ENCODE results near the gene PRDM16.
"Not testable (repeated sequence)": the region's sequence is repeated elsewhere in the genome, so short reads cannot be mapped to it uniquely, and the experiment has no call there.

Gene PRDM16

GRCh38 chr1:3270403-3271245 lies 201.6 kb downstream of the PRDM16 start:
- DNase-seq: no peak

GRCh38 chr1:3271866-3272265 lies 202.9 kb downstream of the PRDM16 start:
- no peak for DNase-seq

- no peak for DNase-seq
Observed at GRCh38 chr1:3272321-3273045, 203.5 kb downstream of the PRDM16 start.

- DNase-seq: no peak
Observed at GRCh38 chr1:3273447-3273846, 204.4 kb downstream of the PRDM16 start.

- DNase-seq: no peak
Observed at GRCh38 chr1:3274972-3275371, 206.0 kb downstream of the PRDM16 start.

- DNase-seq: no peak
Observed at GRCh38 chr1:3275471-3276340, 206.7 kb downstream of the PRDM16 start.

- no peak for DNase-seq
Observed at GRCh38 chr1:3276341-3276800, 207.4 kb downstream of the PRDM16 start.

- DNase-seq: no peak
Observed at GRCh38 chr1:3277011-3277471, 208.0 kb downstream of the PRDM16 start.

- no peak for DNase-seq
Observed at GRCh38 chr1:3277623-3278022, 208.6 kb downstream of the PRDM16 start.

GRCh38 chr1:3278416-3279181 lies 209.6 kb downstream of the PRDM16 start:
- DNase-seq: no peak

GRCh38 chr1:3279182-3279470 lies 210.1 kb downstream of the PRDM16 start:
- no peak for DNase-seq

- DNase-seq: no peak
Observed at GRCh38 chr1:3281735-3282134, 212.7 kb downstream of the PRDM16 start.

GRCh38 chr1:3282186-3282585 lies 213.2 kb downstream of the PRDM16 start:
- no peak for DNase-seq

- DNase-seq: no peak
Observed at GRCh38 chr1:3282656-3283430, 213.8 kb downstream of the PRDM16 start.

- peak; percentile 55 for DNase-seq
Observed at GRCh38 chr1:3283849-3284248, 214.8 kb downstream of the PRDM16 start.

GRCh38 chr1:3284691-3285090 lies 215.7 kb downstream of the PRDM16 start:
- DNase-seq: no peak

- DNase-seq: no peak
Observed at GRCh38 chr1:3285106-3285740, 216.2 kb downstream of the PRDM16 start.

GRCh38 chr1:3287095-3287494 lies 218.1 kb downstream of the PRDM16 start:
- DNase-seq: not testable (repeated sequence)

GRCh38 chr1:3287656-3288160 lies 218.7 kb downstream of the PRDM16 start:
- no peak for DNase-seq

GRCh38 chr1:3289502-3289901 lies 220.5 kb downstream of the PRDM16 start:
- DNase-seq: no peak

GRCh38 chr1:3290438-3290837 lies 221.4 kb downstream of the PRDM16 start:
- no peak for DNase-seq

Data from hematopoietic multipotent progenitor cell treated with erythropoietin and hydrocortisone succinate and interleukin-3 and kit ligand, for 4 days (in vitro differentiated cells).